Measurements from ENCODE around the gene GGA3.

GRCh38 chr17:75240394-75241142 is 20.8 kb downstream of the GGA3 start:
- peak in 10 of 12 donors; percentile 5 to 52 (median 37) for TF ChIP-seq CTCF (IDR thresholded peaks at IDR 0.05)
- no peak for TF ChIP-seq POLR2A (IDR thresholded peaks at IDR 0.05)

Data from heart left ventricle (tissue), 13 donors.